Activated T-cell treated with anti-CD3 and anti-CD28 coated beads for 48 hours (primary cell): ENCODE measurements around the gene ALDH3B2.
"Not testable (repeated sequence)": the region's sequence is repeated elsewhere in the genome, so short reads cannot be mapped to it uniquely, and the experiment has no call there.

Experiments
- DNase-seq: peaks from one replicate; pipeline ENCODE4 v3.0.0-alpha.2; 2020; ENCODE audit warnings: low read depth

The ALDH3B2 gene

DNA sequence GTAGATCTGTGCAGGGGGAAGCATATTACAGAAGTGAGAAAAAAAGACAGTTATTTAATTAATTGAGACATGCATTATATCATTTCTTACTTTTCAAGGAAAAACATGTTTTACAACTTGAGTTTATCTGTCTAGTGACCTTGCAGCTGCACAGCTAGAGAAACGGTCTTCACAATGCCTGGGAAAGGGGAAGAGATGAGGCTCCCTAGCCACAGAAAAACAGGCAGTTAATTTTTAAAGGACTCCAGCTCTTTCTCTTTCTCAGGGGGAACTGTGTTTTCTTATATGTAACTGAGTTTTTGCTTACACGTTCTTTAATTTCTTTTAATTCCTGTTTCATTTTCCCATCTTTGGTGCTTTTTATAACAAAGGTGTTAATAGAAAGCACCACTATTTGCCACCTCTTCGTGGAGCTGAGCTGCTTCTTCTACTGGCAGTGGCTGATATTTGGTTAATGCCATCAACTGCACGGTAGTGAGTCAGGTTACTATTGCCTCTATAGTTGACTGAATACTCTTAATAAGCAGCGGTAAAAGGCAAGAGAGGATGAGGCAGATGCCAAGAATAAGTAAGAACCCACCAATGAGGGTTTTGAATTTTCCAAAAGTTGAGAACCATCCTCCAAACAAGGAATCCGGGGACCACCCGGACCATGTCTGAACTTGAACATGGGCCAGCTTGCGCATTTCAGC, 11.4 kb upstream of the ALDH3B2 start:
- not testable (repeated sequence) for DNase-seq

DNA sequence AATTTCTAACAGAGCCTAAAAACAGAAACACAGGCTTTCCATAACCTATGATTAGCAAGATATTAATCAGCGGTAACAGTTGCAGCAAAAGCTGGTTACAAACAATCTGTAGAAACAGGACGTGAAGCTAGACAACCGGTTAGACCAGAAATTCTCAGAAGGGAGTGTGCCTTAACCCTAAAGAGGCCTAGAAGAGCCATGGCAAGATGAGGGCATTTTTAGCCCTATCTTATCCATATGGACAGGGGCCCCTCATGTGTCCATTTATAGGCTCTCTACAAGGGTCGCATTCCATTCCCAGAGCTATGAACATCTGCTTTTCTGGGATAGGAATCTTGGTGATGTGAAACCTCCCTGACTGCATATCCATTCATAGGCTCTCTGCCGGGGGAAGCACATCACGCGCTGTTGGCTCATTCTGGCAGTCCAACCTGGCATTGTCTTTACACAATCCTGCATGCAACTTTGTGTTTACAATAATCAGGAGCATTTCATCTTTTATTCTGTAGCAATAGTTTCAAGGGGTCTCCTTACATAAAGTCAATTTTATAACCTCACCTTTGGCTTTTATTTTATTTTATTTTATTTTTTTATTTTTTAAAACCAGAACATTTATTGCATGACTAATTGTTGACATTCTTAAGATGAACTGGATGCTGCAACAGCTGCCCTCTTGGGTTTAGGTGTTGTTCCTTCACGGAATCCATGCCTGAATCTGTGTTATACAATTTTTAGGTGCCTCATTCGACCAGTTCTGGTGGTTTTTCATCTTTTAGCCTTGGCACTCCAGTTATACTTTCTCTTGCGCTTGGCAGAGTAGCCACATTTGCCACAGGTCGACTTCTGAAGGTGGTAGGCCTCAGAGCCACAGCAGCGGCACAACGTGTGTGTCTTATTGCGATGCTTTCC, 8.0 kb upstream of the ALDH3B2 start:
- DNase-seq = not testable (repeated sequence)

DNA sequence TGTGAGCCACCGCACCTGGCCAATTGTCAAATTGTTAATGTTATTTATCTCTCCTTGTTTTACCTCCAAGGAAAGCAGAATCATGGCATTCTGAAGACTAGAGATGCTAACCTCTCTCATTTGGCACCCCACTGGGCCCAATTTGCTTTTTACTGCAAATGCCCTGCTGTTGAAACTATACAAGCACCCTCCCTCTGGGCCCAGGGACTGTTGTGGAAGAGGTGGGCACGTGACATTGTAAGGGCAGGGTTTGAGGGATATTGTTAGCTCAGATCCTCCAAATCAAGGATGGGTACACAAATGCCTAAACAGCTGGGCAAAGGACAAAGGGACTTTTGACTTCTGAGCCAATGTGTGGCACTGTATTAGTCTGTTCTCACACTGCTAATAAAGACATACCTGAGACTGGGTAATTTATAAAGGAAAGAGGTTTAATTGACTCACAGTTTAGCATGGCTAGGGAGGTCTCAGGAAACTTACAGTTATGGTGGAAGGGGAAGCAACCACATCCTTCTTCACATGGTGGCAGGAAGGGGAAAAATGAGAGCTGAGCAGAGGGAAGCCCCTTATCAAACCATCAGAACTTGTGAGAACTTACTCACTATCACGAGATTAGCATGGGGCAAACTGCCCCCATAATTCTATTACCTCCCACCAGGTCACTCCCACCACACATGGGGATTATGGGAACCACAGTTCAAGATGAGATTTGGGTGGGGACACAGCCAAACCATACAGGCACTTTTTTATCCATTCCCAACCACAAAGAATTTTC, 6.5 kb upstream of the ALDH3B2 start:
- no peak for DNase-seq

DNA sequence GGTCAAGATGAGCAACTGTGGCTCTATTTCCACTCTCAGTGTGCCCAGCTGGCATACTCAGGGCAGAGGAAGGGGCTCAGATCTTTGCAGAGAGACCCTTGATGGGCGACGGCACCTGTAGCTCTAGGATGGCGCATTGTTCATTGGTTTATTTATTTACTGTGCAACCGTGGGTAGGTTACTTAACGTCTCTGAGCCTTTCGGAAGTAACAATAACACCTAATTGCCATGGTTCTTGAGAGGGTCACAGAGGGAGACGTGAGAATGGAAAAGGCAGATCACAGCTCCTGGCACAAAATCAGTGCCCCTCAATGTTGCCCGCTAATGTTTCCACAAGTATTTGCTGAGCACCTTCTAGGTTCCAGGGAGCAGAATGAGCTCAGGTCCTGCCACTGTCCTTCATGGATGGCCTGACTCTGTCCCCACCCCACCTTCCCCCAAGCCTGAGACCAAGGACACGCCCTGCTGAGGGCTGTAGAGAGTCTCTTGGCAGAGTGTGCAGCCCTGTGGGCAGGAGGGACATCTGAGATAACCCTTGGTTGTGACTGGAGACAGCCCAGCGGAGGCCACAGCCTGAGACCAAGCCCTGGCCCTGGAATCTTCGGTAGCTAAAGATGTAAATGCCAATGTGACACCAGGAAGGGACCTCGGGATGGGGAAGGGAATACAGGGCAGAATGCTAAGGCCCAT, 780 bp upstream of the ALDH3B2 start:
- no peak for DNase-seq

DNA sequence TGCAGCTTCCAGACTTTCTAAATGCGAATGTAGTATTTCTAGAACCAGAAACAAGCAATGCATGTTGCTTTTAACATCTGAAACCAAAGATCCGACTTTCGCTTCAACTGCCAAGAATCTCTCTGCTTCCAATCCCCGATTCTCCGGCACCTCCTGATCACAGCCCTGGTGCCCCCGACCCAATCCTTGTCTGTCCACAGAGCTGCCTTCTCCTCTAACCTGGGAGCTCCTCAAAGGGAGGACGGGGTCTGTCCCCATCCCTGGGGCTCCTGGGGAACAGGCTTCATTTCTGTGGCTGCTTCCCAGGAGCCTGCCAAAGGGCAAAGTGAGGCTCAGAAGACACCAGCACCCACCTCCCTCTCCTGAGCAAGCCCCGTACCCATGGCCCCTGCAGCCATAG, 521 bp downstream of the ALDH3B2 start:
- DNase-seq = no peak

DNA sequence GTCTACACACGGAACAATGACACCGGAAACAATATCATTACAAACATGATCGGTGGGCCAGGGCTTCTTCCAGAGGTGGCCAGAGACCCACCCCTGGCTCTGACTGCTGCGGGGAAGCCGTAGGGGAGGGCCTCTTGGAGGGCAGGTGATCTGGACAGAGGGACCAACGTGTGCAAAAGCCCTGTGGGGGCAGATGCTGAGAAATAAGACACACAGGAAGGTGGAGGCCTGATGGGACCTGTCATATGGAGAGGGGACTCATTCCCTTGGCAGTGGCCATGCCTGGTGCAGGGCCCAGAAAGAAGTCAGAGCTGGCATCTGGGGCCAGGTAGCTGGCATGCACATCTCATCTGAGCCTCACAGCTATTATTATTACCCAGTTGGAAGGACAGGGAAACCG, 1.1 kb downstream of the ALDH3B2 start:
- DNase-seq = no peak

DNA sequence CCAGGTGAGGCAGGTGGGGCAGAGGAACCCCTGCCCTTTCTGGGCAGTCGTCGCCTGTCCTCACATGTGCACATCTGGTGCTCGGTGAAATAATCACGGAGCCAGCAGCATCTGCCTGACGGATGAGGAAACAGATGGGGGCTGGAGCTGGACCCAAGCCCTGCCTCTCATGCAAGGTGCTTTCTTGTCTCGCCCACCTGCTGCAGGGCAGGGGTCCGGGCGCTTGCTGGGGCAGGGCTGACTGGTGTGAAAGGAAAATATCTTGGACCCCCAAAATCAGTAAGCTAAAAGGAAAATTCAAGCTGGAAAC, 3.3 kb downstream of the ALDH3B2 start:
- no peak for DNase-seq

DNA sequence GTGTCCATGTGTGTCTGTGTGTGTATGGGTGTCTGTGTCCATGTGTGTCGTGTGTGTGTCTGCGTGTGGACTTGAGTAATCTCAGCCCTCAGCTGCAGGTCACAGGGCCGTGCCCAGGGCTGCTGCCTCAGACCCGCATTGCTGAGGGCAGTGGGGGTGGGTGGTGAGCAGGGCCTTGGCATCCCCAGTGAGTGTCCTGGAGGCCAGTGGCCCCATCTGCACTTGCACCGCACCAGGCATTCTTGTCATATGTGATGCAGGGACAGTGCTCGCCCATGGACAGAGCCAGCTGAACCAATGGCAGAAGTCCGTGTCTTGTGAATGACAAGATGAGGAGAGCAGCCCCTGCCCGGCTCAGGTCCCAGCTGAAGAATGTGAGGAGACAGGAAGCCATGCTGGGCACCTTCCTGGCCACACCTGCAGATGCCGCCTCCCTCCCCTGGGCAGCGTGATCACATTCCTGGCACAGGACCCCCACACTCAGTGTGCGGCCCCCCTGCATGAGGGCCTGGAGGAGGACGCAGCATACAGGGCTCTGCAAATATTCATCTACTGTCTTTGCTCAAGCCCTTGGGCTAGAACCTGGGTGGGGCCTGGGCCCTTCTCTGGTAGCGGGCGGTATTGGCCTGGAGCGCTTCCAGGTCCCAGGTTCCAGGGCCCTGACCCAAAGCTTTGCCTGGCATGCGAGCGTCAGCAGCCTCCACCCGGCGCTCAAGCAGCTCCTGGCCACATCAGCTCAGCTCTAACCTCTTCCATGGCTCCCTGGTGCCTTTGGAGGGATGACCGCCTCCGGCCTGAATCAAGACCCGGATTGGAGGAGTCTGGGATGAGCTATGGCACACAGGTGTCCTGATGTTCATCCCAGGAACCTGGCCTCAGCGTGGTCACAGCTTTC, 3.9 kb downstream of the ALDH3B2 start:
- DNase-seq = no peak

DNA sequence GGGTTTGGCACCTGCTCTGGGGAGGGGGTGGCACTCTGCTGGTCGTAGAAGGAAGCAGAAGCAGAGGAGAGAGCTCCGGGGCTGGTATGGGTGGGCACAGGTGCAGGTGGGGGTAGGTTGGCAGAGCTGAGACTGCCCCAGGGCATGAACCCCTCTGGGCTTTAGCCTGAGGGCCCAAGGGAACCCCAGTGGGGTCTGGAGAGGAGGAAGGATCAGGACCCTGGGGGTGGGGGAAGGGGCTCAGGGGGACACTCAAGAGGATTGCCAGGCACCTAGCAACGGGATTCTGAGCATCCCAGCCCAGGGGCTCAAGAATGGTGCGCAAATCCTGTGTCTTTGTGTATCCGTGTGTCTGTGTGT, 6.3 kb downstream of the ALDH3B2 start:
- DNase-seq = no peak

DNA sequence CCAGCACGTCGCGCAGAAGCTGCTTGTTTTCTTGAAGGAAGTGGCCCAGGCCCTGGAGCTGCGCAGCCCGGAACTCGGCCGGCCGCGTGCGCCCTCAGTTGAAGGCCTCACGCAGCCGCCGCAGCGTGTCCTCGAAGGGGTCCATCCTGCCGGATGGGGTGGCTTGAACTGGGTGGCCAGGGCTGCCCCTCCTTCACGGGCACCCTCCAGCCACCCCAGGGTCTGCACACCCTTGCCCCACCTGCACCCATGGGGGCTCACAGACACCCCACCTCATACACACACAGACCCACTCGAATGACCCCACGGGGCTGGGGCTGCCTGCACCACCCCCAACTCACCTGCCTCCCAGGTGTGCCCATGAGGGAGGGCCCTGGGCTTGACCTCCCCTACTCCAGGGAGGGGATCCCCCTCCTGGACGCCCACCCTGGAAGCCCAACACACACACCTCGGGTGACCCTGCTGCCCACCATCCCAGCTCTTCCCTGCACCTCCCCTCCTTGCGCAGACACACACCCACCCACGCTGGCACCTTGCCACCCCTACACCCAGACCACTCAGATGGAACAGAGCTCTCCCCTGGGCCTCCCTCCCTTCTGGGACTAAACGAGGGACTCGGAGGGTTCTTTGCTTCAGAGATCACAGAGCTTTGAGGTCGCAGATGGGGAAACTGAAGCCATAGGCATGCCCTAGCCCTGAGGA, 6.8 kb downstream of the ALDH3B2 start:
- DNase-seq = no peak

DNA sequence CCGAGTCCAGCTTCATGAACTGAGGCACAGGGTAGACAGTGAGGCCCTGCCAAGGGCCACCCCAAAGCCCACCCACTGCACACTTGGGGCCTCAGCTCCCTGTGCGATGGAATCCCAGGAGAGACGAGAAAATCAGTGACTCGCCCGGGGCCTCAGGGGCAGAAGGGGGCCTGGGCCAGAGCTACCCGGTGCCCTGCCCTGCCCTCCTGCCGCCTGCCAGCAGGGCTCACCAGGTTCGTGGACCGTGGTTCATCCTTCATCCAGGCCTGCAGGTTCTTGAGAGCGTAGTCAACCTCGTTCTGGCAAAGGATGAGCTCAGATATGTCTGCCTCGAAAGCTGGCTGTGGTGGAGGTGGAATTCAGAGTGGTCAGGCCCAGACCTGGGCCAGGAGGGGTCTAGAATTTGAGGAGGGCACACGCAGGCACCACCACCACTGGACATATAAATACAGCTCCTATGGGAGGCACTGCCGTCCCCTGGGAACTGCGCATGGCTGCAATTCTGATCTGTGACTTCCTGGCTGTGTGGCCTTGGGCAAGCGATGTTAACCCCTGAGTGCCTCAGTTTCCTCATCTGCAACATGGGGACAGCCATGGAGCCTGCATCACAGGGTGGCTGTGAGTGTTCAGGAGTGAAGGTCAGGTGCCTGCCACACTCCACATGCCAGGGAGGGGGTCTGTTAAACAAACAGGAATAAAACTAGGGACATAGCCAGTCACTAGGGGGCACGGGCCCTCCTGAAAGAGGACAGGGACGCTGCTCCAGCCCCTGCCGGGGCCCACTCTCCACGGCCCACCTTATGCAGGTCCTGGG, 7.5 kb downstream of the ALDH3B2 start:
- no peak for DNase-seq

DNA sequence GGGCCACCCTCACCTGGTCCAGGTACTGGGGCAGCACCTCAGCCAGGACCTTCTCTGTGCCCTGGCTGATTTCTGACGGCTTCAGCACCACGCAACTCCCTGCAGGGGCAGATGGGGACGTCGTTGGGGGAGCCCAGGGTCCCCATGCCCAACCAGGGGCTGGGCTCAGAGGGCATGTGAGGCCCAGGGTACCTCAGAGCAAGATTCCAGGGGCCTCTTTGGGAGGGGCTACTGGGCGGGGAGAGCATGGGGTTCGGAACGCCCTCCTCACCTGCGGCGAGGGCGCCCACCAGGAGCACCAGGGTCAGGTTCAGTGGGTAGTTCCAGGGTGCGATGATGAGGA, 8.1 kb downstream of the ALDH3B2 start:
- DNase-seq = no peak

DNA sequence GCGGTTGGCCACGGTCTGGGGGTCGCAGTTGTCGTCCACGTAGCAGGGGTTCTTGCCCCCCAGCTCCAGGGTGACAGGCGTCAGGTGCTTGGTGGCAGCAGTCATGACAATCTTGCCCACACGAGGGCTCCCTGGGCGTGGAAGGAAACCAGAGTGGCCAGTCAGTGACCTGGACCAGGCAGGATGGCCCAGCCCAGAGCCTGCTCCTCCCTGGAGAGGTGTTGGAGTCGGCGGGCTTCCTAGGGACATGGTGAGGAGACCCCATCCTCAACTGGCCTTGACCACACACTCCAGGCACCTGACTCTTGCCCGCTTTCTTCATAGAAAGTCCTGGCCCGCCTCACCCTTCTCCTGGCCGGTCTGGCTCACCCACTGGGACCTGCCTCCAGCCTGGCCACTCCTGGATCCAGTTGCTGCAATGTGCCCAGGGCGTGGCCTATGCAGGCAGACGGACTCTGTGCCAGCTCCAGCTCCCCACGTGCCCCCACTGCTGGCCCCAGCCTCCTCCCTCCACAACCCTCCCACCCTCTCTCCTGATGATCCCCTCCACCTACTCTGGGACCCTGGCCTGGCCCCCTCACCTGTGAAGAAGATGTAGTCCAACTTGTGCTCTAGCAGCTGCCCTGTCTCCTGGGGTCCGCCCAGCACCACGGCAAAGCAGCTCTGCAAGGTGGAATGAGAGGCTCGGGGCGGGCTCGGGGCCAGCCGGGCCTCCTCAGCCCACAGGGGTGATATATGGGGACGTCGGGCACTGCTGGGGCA, 8.7 kb downstream of the ALDH3B2 start:
- no peak for DNase-seq

DNA sequence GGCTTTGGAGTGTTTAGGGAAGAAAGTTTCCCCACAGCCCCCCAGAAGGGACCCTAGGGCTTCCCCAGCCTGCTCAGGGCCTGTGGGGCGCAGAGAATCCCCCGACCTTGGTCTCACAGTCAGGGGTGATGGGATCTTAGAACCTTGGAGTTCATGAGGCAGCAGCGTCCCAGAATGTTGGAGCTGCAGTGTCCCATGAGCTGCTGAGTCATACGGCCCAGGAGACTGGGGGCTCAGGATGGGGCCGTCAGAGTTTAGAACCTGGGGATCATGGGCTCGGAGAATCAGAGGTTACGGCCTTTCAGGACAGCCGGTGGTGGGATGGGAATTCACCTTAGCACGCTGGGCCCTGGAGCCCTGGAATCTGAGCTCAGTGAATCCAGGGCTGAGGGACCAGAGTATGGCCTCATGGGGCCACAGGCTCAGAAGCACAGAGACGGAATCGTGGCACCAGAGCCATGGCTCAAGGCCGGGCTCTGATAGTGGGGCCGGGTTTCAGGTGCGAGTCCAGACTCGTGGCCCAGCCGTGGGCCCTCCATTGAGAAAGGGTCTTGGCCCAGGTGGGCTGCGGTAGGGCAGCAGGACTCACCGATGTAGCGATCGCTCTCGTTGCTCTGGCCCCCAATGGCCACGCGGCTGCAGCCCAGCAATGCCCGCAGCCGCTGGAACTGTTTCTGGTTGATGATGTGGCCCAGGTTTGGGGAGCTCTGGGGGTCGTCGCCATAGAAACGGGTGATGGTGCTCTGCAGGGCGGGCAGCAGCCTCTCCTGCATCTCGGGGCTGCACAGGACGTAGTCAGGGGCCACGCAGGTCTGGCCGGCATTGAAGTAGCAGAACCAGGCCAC, 9.5 kb downstream of the ALDH3B2 start:
- DNase-seq = no peak

DNA sequence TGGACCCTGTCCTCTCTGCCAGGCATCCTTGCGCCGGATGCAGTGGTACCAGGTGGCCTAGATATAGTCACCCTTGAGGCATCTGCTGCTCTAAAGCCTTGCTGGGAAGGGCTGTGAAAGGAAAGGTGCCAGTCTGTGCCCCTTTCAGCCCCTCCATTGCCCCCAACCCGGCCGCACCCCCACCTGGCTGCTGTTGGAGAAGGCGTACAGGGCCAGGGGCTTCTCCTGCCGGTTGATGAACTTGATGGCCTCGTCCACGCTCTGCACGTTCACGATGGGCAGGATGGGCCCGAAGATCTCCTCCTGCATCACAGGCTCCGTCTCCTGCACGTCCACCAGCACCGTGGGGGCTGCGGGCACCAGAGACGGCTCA, 10.2 kb downstream of the ALDH3B2 start:
- no peak for DNase-seq

DNA sequence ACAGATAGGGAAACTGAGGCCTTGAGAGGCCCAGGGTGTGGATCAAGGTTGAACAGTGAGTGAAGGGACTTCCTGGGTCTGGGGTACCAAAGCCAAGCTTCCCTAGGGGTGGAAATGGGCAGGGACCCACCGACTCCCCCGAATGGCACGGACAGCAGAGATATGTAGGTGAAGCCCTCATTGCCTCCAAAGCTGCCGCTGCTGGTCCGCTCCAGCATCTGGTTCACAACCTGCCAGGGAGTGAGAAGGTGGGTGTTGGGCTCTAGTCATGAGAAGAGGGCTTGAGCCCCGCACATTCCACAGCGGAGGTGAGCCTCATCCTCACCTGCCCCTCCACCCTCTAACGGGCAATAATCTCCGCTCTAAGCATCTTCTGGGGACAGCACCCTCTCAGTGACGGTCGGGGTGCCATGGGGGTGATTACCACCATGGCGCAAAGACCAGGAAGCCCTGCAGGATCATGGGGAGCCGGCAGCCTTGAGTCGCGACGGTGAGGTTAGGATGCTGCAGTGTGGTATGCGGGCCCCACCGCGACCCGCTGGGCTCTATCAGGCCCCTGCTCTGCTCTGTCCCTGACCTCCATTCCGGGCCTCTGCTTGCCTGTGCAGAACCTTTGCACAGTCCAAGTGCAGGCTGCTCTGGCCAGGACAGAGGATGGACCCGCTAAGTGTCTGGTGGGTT, 10.8 kb downstream of the ALDH3B2 start:
- no peak for DNase-seq

DNA sequence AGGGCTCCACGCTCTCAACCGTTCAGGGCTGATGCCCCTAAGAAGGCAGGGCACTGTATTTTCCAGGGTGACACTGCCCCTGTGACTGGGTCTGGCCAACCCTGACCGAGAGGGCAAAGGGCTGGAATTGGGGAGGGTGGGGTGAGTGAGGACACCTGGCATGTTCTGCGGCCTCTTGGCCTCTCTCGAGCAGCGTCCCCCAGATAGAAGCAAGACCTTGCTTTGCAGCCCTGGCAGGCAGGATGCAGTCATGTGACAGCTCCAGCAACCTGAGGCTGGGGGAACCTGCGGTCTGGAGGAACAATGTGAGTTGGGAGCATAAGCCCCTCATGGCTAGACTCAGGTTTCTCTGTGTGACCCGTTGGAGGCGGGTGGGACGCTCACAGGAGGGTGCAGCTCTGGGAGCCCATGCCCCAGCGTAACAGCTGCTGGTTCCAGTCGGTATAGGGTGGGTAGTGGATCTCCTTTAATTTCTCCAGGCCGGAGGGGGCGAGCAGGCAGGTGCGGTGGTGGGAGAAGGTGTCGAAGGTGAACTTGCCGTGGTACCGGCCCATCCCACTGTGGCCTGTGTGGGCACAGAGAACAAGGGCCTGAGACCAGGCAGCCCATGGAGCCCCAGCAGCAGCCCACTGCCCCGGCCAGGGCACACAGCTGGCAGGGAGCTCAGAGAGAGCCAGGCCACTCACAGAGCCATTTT, 11.4 kb downstream of the ALDH3B2 start:
- no peak for DNase-seq
